Measurements from ENCODE around the gene KIF26A. TPM values are rescaled to one million over a fixed set of nuclear protein-coding genes. Genes with fewer than 3 reads are reported as not detected.
A peak's percentile ranks its signal among the peaks of the same experiment; 100 is the strongest.

The KIF26A gene
- total RNA-seq, 6 donors from 2014 or later = 1.8 to 7.3 (median 3.5) TPM

- TF ChIP-seq EP300 (IDR thresholded peaks at IDR 0.05) (no peak), CTCF (IDR thresholded peaks at IDR 0.05) (no peak), POLR2AphosphoS5 (IDR thresholded peaks at IDR 0.05) (no peak), POLR2A (IDR thresholded peaks at IDR 0.05) (no peak)
- H3K4me3 ChIP-seq = no peak overlapping the region
- H3K27ac ChIP-seq = no peak overlapping the region
- no peaks in the 10 kb centered on the region for H3K9me3 ChIP-seq
- DNase-seq (no peak), ATAC-seq (ENCODE audit: low FRiP score in 2 of 2) (no peak)
- WGBS, 2 donors = 28 to 70% methylated on average over 16 to 17 of the region's 17 CpGs
- no peaks in the 10 kb centered on the region for H3K36me3 ChIP-seq
- H3K4me1 ChIP-seq = no peaks in the 10 kb centered on the region
- H3K27me3 ChIP-seq = no peaks in the 10 kb centered on the region
Measured at GRCh38 chr14:104195878-104196277, 57.5 kb downstream of the KIF26A start.

DNA sequence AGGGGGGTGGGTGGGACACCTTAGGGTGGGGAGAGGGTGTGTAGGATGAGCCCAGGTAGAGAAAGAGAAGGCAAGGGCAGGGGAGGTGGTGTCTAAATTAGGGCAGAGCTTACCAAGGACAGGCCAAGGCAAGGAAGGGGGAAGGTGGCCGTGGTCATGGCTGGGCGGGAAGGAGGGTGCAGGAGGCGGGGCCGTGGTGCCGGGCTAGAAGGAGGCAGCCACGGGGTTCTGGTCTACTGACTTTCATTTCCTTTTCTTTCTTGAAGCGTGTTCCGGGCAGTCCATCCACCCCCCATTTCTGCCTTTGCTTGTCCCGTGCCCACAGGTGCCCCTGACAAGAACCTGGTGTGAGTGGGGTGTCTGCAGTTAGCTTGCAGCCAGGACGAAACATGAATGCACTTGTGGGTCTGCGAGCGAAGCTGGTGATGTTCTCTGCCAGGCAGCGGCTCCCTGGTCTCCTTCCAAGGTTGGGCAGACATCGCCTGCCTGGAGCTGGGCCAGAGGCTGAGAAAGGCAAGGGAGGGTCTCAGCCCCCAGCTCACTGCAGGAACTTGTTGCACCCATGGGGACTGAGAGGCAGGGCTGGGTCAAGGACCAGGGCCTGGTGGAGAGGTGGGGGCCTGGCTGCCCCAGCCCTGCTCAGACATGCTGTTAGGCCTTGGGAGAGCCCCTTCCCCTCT lies 58.2 kb downstream of the KIF26A start:
- no peak for TF ChIP-seq EP300 (IDR thresholded peaks at IDR 0.05)
- no peaks in the 10 kb centered on the region for H3K9me3 ChIP-seq
- 50 to 53% methylated on average over 13 to 14 of the region's 14 CpGs for WGBS, 2 donors
- no peak for ATAC-seq (ENCODE audit: low FRiP score in 2 of 2)
- no peak overlapping the region for H3K4me3 ChIP-seq
- H3K27ac ChIP-seq = no peak overlapping the region
- H3K4me1 ChIP-seq = peaks cover 0 to 2% (median 2%) of the 10 kb centered on the region in 4 donors
- no peaks in the 10 kb centered on the region for H3K27me3 ChIP-seq
- H3K36me3 ChIP-seq = no peaks in the 10 kb centered on the region
- peak in 1 of 2 donors; percentile 54 for DNase-seq

- no peak for DNase-seq
- ATAC-seq (ENCODE audit: low FRiP score in 2 of 2) = no peak
- Histone ChIP-seq H3K36me3 (no peaks in the 10 kb centered on the region), H3K27ac (no peak overlapping the region), H3K4me1 (peaks cover 3 to 12% (median 9%) of the 10 kb centered on the region in 4 donors), H3K9me3 (no peaks in the 10 kb centered on the region), H3K4me3 (no peak overlapping the region), H3K27me3 (no peaks in the 10 kb centered on the region)
- TF ChIP-seq POLR2A (IDR thresholded peaks at IDR 0.05) (no peak), EP300 (IDR thresholded peaks at IDR 0.05) (no peak), POLR2AphosphoS5 (IDR thresholded peaks at IDR 0.05) (no peak), CTCF (IDR thresholded peaks at IDR 0.05) (no peak)
- WGBS, 2 donors = 92 to 96% methylated on average over 5 of the region's 5 CpGs
Measured at GRCh38 chr14:104197449-104198247, 59.3 kb downstream of the KIF26A start.

DNA sequence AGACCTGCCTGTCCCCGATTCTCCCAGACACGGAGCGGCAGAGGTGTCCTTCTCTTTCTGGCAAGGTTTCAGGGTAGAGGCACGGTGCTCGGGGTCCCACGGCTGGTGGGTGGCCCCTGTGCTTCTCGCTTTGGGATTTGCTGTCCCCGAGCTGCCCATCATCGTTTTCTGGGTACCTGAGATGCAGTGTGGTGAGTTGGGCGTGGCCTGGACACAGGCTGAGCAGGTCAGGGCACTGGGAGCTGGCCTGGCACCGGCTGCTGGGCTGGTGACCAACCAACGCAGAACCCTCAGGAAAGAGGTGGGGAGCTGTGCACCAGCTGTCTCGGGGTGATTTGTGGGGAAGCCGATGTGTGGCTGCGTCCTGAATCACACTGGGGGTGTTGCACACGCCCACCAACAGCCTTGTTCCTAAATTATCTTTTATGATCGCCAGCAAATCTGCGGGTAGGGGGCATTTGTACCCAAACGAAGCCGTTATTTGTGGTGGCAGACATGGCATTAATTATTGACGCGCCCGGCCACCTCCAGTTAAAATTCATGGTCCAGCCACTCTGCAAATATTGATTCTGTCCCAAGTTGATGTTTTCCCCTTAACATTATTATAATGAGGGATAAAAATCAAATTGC lies 61.0 kb downstream of the KIF26A start:
- 78 to 80% methylated on average over 12 to 23 of the region's 23 CpGs for WGBS, 2 donors
- TF ChIP-seq POLR2AphosphoS5 (IDR thresholded peaks at IDR 0.05) (no peak), CTCF (IDR thresholded peaks at IDR 0.05) (no peak), POLR2A (IDR thresholded peaks at IDR 0.05) (no peak), EP300 (IDR thresholded peaks at IDR 0.05) (no peak)
- peak in 1 of 2 donors; percentile 53 for DNase-seq
- no peak for ATAC-seq (ENCODE audit: low FRiP score in 2 of 2)
- H3K36me3 ChIP-seq = no peaks in the 10 kb centered on the region
- H3K4me1 ChIP-seq = peaks cover 3 to 12% (median 9%) of the 10 kb centered on the region in 4 donors
- no peaks in the 10 kb centered on the region for H3K27me3 ChIP-seq
- no peaks in the 10 kb centered on the region for H3K9me3 ChIP-seq
- no peak overlapping the region for H3K27ac ChIP-seq
- H3K4me3 ChIP-seq = no peak overlapping the region

GRCh38 chr14:104200106-104200505 lies 61.7 kb downstream of the KIF26A start:
- Histone ChIP-seq H3K4me3 (no peak overlapping the region), H3K27me3 (no peaks in the 10 kb centered on the region), H3K36me3 (no peaks in the 10 kb centered on the region), H3K9me3 (no peaks in the 10 kb centered on the region), H3K4me1 (peaks cover 3 to 12% (median 9%) of the 10 kb centered on the region in 4 donors), H3K27ac (no peak overlapping the region)
- WGBS, 2 donors = 86 to 88% methylated on average over 10 to 13 of the region's 14 CpGs
- TF ChIP-seq EP300 (IDR thresholded peaks at IDR 0.05) (no peak), POLR2AphosphoS5 (IDR thresholded peaks at IDR 0.05) (no peak), CTCF (IDR thresholded peaks at IDR 0.05) (no peak), POLR2A (IDR thresholded peaks at IDR 0.05) (no peak)
- DNase-seq (peak in 1 of 2 donors; percentile 24), ATAC-seq (ENCODE audit: low FRiP score in 2 of 2) (no peak)
